Effector CD4-positive, alpha-beta T cell (primary cell): ENCODE measurements around the gene VPS37B.

Experiments used
- DNase-seq: peaks from one replicate; pipeline ENCODE4 v3.0.0-alpha.2; 2020

Gene VPS37B

DNA sequence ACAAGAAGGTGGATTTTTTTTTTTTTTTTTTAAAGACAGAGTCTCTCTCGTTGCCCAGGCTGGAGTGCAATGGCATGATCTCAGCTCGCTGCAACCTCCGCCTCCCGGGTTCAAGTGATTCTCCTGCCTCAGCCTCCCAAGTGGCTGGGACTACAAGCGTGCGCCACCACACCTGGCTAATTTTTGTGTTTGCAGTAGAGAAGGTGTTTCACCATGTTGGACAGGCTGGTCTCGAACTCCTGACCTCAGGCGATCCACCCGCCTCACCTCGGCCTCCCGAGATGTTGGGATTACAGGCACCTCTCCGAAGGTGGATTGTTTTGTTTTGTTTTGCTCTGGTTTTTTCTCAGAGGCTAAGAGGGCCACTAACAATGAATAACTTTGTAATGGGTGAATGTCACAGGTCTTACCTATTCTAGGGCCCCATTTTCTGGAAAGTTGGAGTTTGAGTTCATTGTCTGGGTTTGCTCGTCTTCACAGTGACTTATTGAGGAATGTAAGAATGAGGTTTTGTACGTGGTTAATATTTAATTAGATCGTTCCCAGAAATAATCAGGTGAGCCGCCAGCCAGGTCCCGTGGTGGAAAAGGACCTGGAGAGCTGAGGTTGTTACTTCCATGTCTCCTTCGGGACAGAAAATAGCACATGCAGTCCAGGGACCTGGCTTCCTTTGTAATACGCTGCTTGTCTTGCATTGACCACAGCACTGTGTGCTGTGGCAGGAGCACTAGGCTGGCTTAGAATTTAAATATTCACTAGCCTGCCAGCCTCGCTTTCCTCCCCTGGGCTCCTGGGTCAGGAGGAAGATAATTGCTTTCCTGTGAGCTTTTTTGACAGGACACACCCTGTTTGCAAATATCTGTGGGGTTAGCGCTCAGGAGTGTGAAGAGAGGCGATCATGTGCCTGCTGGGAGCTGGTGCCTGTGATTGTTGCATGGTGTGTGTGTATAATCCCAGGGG is 58.3 kb downstream of the VPS37B start:
- DNase-seq, result no peak

GRCh38 chr12:122836027-122836921 is 59.6 kb downstream of the VPS37B start:
- peak; percentile 40 for DNase-seq

DNA sequence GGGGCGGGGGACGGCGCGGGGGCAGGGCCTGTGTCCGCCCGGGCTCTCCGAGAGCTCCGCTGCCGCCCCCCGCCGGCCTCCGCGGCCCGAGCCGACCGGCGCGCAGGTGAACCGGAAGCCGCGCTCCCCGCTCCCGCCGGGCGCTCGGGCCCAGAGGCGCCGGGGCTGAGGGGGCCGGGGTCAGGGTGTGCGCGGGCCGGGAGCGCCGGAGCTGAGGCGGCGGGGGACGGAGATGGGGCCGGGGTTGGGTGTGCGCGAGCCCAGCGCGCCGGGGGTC is 60.2 kb downstream of the VPS37B start:
- DNase-seq, result no peak

- peak; percentile 46 for DNase-seq
Observed at GRCh38 chr12:122834921-122835749, 60.8 kb downstream of the VPS37B start, which contains the start of gene HIP1R. TSS of gene HIP1R (plus strand) at chr12:122835457. CDS start at chr12:122835551, 94 bp downstream.

- DNase-seq, result no peak
Observed at GRCh38 chr12:122834104-122834920, 61.6 kb downstream of the VPS37B start.

- DNase-seq, result no peak
Observed at GRCh38 chr12:122830517-122831214, 65.3 kb downstream of the VPS37B start.

DNA sequence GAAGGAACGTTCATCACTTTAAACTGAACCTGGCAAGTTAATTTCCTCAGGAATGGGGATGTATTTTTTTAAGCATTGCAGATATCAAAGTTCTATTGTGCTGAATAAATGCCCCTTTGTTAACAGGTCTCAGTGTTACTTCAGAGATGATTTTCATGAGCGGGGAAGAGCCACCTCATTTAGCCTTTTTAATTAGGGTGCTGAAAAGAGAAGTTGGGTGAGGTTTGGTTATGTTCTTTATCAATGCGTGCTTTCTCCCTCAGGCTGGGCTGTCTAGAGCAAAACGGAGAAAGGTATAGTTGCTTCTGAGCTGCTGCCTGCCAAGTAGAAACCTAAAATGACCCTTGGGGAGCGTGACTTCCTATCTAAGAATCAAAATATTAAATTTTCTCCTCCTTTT is 68.7 kb downstream of the VPS37B start:
- DNase-seq, result no peak

- no peak for DNase-seq
Observed at GRCh38 chr12:122825773-122826724, 69.9 kb downstream of the VPS37B start.

- no peak for DNase-seq
Observed at GRCh38 chr12:122823429-122823828, 72.5 kb downstream of the VPS37B start.

- no peak for DNase-seq
Observed at GRCh38 chr12:122820838-122821271, 75.1 kb downstream of the VPS37B start.

- DNase-seq, result no peak
Observed at GRCh38 chr12:122820138-122820537, 75.8 kb downstream of the VPS37B start.

- no peak for DNase-seq
Observed at GRCh38 chr12:122819209-122819785, 76.6 kb downstream of the VPS37B start.
